Measurements from ENCODE around the gene SEPSECS.

GRCh38 chr4:25085671-25086070 lies 74.6 kb downstream of the SEPSECS start:
- TF ChIP-seq TAF1 (IDR thresholded peaks at IDR 0.05; ENCODE audit: borderline replicate concordance, low read depth, low read length) (no peak), POLR2A (IDR thresholded peaks at IDR 0.05; ENCODE audit: low read depth, low read length) (no peak), POLR2AphosphoS5 (IDR thresholded peaks at IDR 0.05; ENCODE audit: low read depth, low read length) (no peak)

All from GM12892 (cell line).